Measurements from ENCODE around the gene C19orf38. TPM values are rescaled to one million over a fixed set of nuclear protein-coding genes. Genes with fewer than 3 reads are reported as not detected.
"Not testable (repeated sequence)": the region's sequence is repeated elsewhere in the genome, so short reads cannot be mapped to it uniquely, and the experiment has no call there.

Gene C19orf38
- total RNA-seq, 1 experiment from 2014 or later, result not detected

- no CpG with 5 or more reads among the region's 10 CpGs for WGBS (ENCODE audit: extremely low coverage, insufficient read length, low lambda C conversion rate)
- Histone ChIP-seq H3K27me3 (ENCODE audit: insufficient read depth, low read length) (no peaks in the 10 kb centered on the region), H2AFZ (ENCODE audit: low read length) (no peak overlapping the region), H3K4me1 (ENCODE audit: insufficient read depth, low read length) (peaks cover 2% of the 10 kb centered on the region; the same call in 1 of the 2 replicates), H4K91ac (ENCODE audit: insufficient read length, low read depth, low read length) (no peak overlapping the region), H3K79me2 (ENCODE audit: insufficient read depth, low read length) (peaks cover 6% of the 10 kb centered on the region; the same call in 1 of the 2 replicates), H3K18ac (ENCODE audit: insufficient read length, low read depth, low read length) (peak overlapping the region; percentile 60), H2AK5ac (ENCODE audit: insufficient read length, low read length) (no peak overlapping the region), H2BK20ac (ENCODE audit: low read depth, low read length, poor library complexity, severe bottlenecking) (no peak overlapping the region), H3K4ac (ENCODE audit: low read depth, low read length) (no peak overlapping the region), H4K20me1 (ENCODE audit: control insufficient read depth, insufficient read depth, insufficient read length) (no peaks in the 10 kb centered on the region), H3K79me1 (ENCODE audit: insufficient read depth, low read depth, low read length, poor library complexity, severe bottlenecking) (no peaks in the 10 kb centered on the region), H4K8ac (replicated peaks; ENCODE audit: insufficient read length, low read depth, low read length) (no peak overlapping the region), H2BK12ac (ENCODE audit: insufficient read length, low read depth, low read length) (no peak overlapping the region), H3K4me2 (ENCODE audit: insufficient read depth, insufficient read length, low read length) (no peak overlapping the region), H3K56ac (ENCODE audit: insufficient read length, low read depth, low read length) (no peak overlapping the region), H2BK5ac (ENCODE audit: insufficient read length, low read length) (no peak overlapping the region), H3K23me2 (ENCODE audit: insufficient read length, low read depth, low read length, poor library complexity, severe bottlenecking) (peaks cover 8% of the 10 kb centered on the region), H3K23ac (ENCODE audit: insufficient read length, low read depth, low read length) (no peak overlapping the region), H4K5ac (ENCODE audit: insufficient read length, low read depth, low read length) (no peak overlapping the region), H3T11ph (ENCODE audit: low read length) (no peak overlapping the region), H3K9ac (ENCODE audit: extremely low read depth, insufficient read length, low read length) (no peak overlapping the region), H2BK120ac (ENCODE audit: low read depth, low read length, poor library complexity, severe bottlenecking) (no peak overlapping the region), H3K14ac (ENCODE audit: insufficient read depth, low read length) (no peak overlapping the region; the same call in 1 of the 2 replicates), H3K9me3 (ENCODE audit: control insufficient read depth, low read depth, low read length) (no peaks in the 10 kb centered on the region), H2BK15ac (ENCODE audit: low read depth, low read length) (no peak overlapping the region), H3K27ac (ENCODE audit: insufficient read length, low read depth, low read length) (no peak overlapping the region)
- no peak for DNase-seq
- H3K9me3 Mint-ChIP-seq, result no peaks in the 10 kb centered on the region
- no peak for TF ChIP-seq CTCF (conservative IDR thresholded peaks at IDR 0.05)
- H3K36me3 Mint-ChIP-seq (ENCODE audit: insufficient read depth in 1 of 3, low read depth in 3 of 3), result peaks cover 1 to 7% (median 2%) of the 10 kb centered on the region in 3 experiments; a peak in 4 of 7 replicates
- no peaks in the 10 kb centered on the region for H3K27me3 Mint-ChIP-seq (ENCODE audit: low read depth)
- H3K4me3 Mint-ChIP-seq, result no peak overlapping the region; a peak in 1 of 5 replicates
- peaks cover 18 to 30% of the 10 kb centered on the region in 2 experiments for H3K4me1 Mint-ChIP-seq
- peak overlapping the region in 1 of 3 experiments; percentile 36; a peak in 1 of 7 replicates for H3K27ac Mint-ChIP-seq
Observed at GRCh38 chr19:10868872-10869547, 20.8 kb downstream of the C19orf38 start.

GRCh38 chr19:10869872-10870311 lies 21.7 kb downstream of the C19orf38 start:
- H3K79me1 ChIP-seq (ENCODE audit: insufficient read depth, low read depth, low read length, poor library complexity, severe bottlenecking); H3K14ac ChIP-seq (ENCODE audit: insufficient read depth, low read length); H2BK12ac ChIP-seq (ENCODE audit: insufficient read length, low read depth, low read length); H2BK120ac ChIP-seq (ENCODE audit: low read depth, low read length, poor library complexity, severe bottlenecking); H4K20me1 ChIP-seq (ENCODE audit: control insufficient read depth, insufficient read depth, insufficient read length); H3K4ac ChIP-seq (ENCODE audit: low read depth, low read length); H2BK20ac ChIP-seq (ENCODE audit: low read depth, low read length, poor library complexity, severe bottlenecking); H3K27me3 Mint-ChIP-seq (ENCODE audit: low read depth); H2BK5ac ChIP-seq (ENCODE audit: insufficient read length, low read length); H3T11ph ChIP-seq (ENCODE audit: low read length); H2AFZ ChIP-seq (ENCODE audit: low read length); H2AK5ac ChIP-seq (ENCODE audit: insufficient read length, low read length); H3K9me3 Mint-ChIP-seq; H4K91ac ChIP-seq (ENCODE audit: insufficient read length, low read depth, low read length); H3K23ac ChIP-seq (ENCODE audit: insufficient read length, low read depth, low read length); H2BK15ac ChIP-seq (ENCODE audit: low read depth, low read length); H3K9me3 ChIP-seq (ENCODE audit: control insufficient read depth, low read depth, low read length); H3K4me1 ChIP-seq (ENCODE audit: insufficient read depth, low read length); H3K18ac ChIP-seq (ENCODE audit: insufficient read length, low read depth, low read length); H3K4me2 ChIP-seq (ENCODE audit: insufficient read depth, insufficient read length, low read length); H3K9ac ChIP-seq (ENCODE audit: extremely low read depth, insufficient read length, low read length); H3K27me3 ChIP-seq (ENCODE audit: insufficient read depth, low read length); H3K27ac ChIP-seq (ENCODE audit: insufficient read length, low read depth, low read length); H3K23me2 ChIP-seq (ENCODE audit: insufficient read length, low read depth, low read length, poor library complexity, severe bottlenecking); H4K5ac ChIP-seq (ENCODE audit: insufficient read length, low read depth, low read length); H3K56ac ChIP-seq (ENCODE audit: insufficient read length, low read depth, low read length); H4K8ac ChIP-seq (replicated peaks; ENCODE audit: insufficient read length, low read depth, low read length); DNase-seq: not testable (repeated sequence)
- Mint-ChIP-seq H3K4me3 (peak overlapping the region; percentile 66 to 81), H3K4me1 (peaks cover 12 to 22% of the 10 kb centered on the region in 2 experiments), H3K27ac (peak overlapping the region; percentile 6 to 99 (median 53); a peak in 4 of 7 replicates), H3K36me3 (ENCODE audit: insufficient read depth in 1 of 3, low read depth in 3 of 3) (peaks cover 1 to 11% (median 4%) of the 10 kb centered on the region in 3 experiments; a peak in 4 of 7 replicates)
- WGBS (ENCODE audit: extremely low coverage, insufficient read length, low lambda C conversion rate), result no CpG with 5 or more reads among the region's 11 CpGs
- peaks cover 12% of the 10 kb centered on the region; the same call in 1 of the 2 replicates for H3K79me2 ChIP-seq (ENCODE audit: insufficient read depth, low read length)
